ENCODE results near the gene CFAP54.

GRCh38 chr12:96714199-96714598 lies 224.8 kb downstream of the CFAP54 start:
- no peak for TF ChIP-seq USF2 (IDR thresholded peaks at IDR 0.05; ENCODE audit: borderline replicate concordance, low read depth, low read length)
- TF ChIP-seq, protein P1, sequence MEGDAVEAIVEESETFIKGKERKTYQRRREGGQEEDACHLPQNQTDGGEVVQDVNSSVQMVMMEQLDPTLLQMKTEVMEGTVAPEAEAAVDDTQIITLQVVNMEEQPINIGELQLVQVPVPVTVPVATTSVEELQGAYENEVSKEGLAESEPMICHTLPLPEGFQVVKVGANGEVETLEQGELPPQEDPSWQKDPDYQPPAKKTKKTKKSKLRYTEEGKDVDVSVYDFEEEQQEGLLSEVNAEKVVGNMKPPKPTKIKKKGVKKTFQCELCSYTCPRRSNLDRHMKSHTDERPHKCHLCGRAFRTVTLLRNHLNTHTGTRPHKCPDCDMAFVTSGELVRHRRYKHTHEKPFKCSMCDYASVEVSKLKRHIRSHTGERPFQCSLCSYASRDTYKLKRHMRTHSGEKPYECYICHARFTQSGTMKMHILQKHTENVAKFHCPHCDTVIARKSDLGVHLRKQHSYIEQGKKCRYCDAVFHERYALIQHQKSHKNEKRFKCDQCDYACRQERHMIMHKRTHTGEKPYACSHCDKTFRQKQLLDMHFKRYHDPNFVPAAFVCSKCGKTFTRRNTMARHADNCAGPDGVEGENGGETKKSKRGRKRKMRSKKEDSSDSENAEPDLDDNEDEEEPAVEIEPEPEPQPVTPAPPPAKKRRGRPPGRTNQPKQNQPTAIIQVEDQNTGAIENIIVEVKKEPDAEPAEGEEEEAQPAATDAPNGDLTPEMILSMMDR (IDR thresholded peaks at IDR 0.05): no peak
- TF ChIP-seq EP300 (IDR thresholded peaks at IDR 0.05; ENCODE audit: borderline replicate concordance in 1 of 2, low read depth in 1 of 2, low read length in 1 of 2): no peak
- TF ChIP-seq, protein P2, sequence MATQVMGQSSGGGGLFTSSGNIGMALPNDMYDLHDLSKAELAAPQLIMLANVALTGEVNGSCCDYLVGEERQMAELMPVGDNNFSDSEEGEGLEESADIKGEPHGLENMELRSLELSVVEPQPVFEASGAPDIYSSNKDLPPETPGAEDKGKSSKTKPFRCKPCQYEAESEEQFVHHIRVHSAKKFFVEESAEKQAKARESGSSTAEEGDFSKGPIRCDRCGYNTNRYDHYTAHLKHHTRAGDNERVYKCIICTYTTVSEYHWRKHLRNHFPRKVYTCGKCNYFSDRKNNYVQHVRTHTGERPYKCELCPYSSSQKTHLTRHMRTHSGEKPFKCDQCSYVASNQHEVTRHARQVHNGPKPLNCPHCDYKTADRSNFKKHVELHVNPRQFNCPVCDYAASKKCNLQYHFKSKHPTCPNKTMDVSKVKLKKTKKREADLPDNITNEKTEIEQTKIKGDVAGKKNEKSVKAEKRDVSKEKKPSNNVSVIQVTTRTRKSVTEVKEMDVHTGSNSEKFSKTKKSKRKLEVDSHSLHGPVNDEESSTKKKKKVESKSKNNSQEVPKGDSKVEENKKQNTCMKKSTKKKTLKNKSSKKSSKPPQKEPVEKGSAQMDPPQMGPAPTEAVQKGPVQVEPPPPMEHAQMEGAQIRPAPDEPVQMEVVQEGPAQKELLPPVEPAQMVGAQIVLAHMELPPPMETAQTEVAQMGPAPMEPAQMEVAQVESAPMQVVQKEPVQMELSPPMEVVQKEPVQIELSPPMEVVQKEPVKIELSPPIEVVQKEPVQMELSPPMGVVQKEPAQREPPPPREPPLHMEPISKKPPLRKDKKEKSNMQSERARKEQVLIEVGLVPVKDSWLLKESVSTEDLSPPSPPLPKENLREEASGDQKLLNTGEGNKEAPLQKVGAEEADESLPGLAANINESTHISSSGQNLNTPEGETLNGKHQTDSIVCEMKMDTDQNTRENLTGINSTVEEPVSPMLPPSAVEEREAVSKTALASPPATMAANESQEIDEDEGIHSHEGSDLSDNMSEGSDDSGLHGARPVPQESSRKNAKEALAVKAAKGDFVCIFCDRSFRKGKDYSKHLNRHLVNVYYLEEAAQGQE (IDR thresholded peaks at IDR 0.05; ENCODE audit: low read depth, low read length): no peak
- TF ChIP-seq, protein P3, sequence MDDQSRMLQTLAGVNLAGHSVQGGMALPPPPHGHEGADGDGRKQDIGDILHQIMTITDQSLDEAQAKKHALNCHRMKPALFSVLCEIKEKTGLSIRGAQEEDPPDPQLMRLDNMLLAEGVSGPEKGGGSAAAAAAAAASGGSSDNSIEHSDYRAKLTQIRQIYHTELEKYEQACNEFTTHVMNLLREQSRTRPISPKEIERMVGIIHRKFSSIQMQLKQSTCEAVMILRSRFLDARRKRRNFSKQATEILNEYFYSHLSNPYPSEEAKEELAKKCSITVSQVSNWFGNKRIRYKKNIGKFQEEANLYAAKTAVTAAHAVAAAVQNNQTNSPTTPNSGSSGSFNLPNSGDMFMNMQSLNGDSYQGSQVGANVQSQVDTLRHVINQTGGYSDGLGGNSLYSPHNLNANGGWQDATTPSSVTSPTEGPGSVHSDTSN (IDR thresholded peaks at IDR 0.05): no peak
- no peak for TF ChIP-seq YY1 (IDR thresholded peaks at IDR 0.05; ENCODE audit: low read depth)
- no peak for TF ChIP-seq CHD2 (IDR thresholded peaks at IDR 0.05; ENCODE audit: low read length, partially characterized antibody)
